ENCODE measurements around the gene TNIP3. TPM values are rescaled to one million over a fixed set of nuclear protein-coding genes. Genes with fewer than 3 reads are reported as not detected.

The TNIP3 gene
- total RNA-seq, 1 donor from 2014 or later: 0.14 TPM

DNA sequence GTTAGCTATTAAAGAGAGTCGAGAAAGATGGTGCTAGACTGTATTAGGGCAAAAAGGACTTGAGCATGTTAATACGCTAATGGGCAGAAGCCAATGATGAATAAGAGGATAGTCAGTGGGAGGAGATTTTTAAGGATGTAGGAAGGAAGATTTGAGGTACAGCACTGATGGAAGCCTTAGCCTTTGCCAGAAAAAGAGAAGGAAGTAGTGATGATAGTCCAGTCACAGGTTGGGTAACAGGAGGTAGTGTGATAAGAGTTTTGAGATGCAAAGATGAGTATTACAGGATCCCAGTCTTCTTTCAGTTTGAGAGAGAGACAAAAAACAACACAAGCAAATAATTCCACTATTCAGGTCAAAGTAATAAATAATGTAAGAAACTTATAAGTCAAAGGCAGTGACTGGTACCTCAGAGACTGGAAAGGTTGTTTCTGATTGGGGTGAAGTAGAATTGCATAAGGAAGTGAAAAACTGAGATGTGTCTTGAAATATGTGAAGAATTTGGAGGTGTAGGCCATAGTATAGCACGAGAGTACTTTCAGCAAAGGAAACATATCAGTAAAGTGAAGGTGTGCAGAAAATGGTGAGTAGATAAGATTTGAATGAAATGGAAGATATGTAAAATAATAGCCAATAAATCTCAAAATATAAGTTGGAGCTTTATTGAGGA is 69.7 kb downstream of the TNIP3 start:
- H3K4me3 Mint-ChIP-seq (ENCODE audit: unreplicated experiment): no peak overlapping the region
- H3K9me3 Mint-ChIP-seq (ENCODE audit: unreplicated experiment): no peaks in the 10 kb centered on the region
- TF ChIP-seq CTCF (IDR thresholded peaks at IDR 0.05; ENCODE audit: insufficient read depth, low read depth, low read length) (no peak), EZH2 (IDR thresholded peaks at IDR 0.05; ENCODE audit: insufficient read depth, low read length) (no peak)
- no peaks in the 10 kb centered on the region for H3K9me3 ChIP-seq (ENCODE audit: insufficient read depth, low read depth, low read length)
- H3K36me3 ChIP-seq (ENCODE audit: insufficient read depth, low read length): no peaks in the 10 kb centered on the region
- H3K27ac ChIP-seq (ENCODE audit: low read depth, low read length): no peak overlapping the region
- no peaks in the 10 kb centered on the region for H3K27me3 ChIP-seq (ENCODE audit: insufficient read depth, low read length)
- no peak overlapping the region for H3K9ac ChIP-seq (ENCODE audit: low read length)
- H3K4me3 ChIP-seq (ENCODE audit: insufficient read depth, low read depth, low read length): no peak overlapping the region
- no peak overlapping the region for H2AFZ ChIP-seq (ENCODE audit: low read depth, low read length)
- FAIRE-seq (no peak), DNase-seq (ENCODE audit: low read depth) (no peak)
- H3K27me3 Mint-ChIP-seq (ENCODE audit: low read depth, unreplicated experiment): no peaks in the 10 kb centered on the region
- H3K4me2 ChIP-seq (ENCODE audit: low read length): no peak overlapping the region
- no peaks in the 10 kb centered on the region for H3K4me1 Mint-ChIP-seq (ENCODE audit: low read depth, unreplicated experiment)
- H4K20me1 ChIP-seq (ENCODE audit: insufficient read depth, low read length): no peaks in the 10 kb centered on the region
- no peaks in the 10 kb centered on the region for H3K36me3 Mint-ChIP-seq (ENCODE audit: low read depth, unreplicated experiment)
- no peaks in the 10 kb centered on the region for H3K4me1 ChIP-seq (ENCODE audit: insufficient read depth, low read length)
- H3K27ac Mint-ChIP-seq (ENCODE audit: unreplicated experiment): no peak overlapping the region
- no peaks in the 10 kb centered on the region for H3K79me2 ChIP-seq (ENCODE audit: insufficient read depth, low read length)

- H3K79me2 ChIP-seq (ENCODE audit: insufficient read depth, low read length): no peaks in the 10 kb centered on the region
- no peak for TF ChIP-seq EZH2 (IDR thresholded peaks at IDR 0.05; ENCODE audit: insufficient read depth, low read length)
- no peak for TF ChIP-seq CTCF (IDR thresholded peaks at IDR 0.05; ENCODE audit: insufficient read depth, low read depth, low read length)
- no peak for FAIRE-seq
- Mint-ChIP-seq H3K27ac (ENCODE audit: unreplicated experiment) (no peak overlapping the region), H3K9me3 (ENCODE audit: unreplicated experiment) (no peaks in the 10 kb centered on the region), H3K4me3 (ENCODE audit: unreplicated experiment) (no peak overlapping the region), H3K4me1 (ENCODE audit: low read depth, unreplicated experiment) (no peaks in the 10 kb centered on the region), H3K27me3 (ENCODE audit: low read depth, unreplicated experiment) (no peaks in the 10 kb centered on the region), H3K36me3 (ENCODE audit: low read depth, unreplicated experiment) (no peaks in the 10 kb centered on the region)
- H3K27ac ChIP-seq (ENCODE audit: low read depth, low read length): no peak overlapping the region
- H3K4me3 ChIP-seq (ENCODE audit: insufficient read depth, low read depth, low read length): no peak overlapping the region
- H3K27me3 ChIP-seq (ENCODE audit: insufficient read depth, low read length): no peaks in the 10 kb centered on the region
- no peaks in the 10 kb centered on the region for H3K4me1 ChIP-seq (ENCODE audit: insufficient read depth, low read length)
- no peaks in the 10 kb centered on the region for H3K36me3 ChIP-seq (ENCODE audit: insufficient read depth, low read length)
- DNase-seq (ENCODE audit: low read depth): no peak
- no peak overlapping the region for H2AFZ ChIP-seq (ENCODE audit: low read depth, low read length)
- H3K4me2 ChIP-seq (ENCODE audit: low read length): no peak overlapping the region
- H4K20me1 ChIP-seq (ENCODE audit: insufficient read depth, low read length): no peaks in the 10 kb centered on the region
- H3K9me3 ChIP-seq (ENCODE audit: insufficient read depth, low read depth, low read length): no peaks in the 10 kb centered on the region
- no peak overlapping the region for H3K9ac ChIP-seq (ENCODE audit: low read length)
Measured at GRCh38 chr4:121093261-121093660, 70.9 kb downstream of the TNIP3 start.

GRCh38 chr4:121091941-121092340 is 72.2 kb downstream of the TNIP3 start:
- DNase-seq (ENCODE audit: low read depth) (no peak), FAIRE-seq (no peak)
- no peaks in the 10 kb centered on the region for H3K9me3 ChIP-seq (ENCODE audit: insufficient read depth, low read depth, low read length)
- no peaks in the 10 kb centered on the region for H3K36me3 ChIP-seq (ENCODE audit: insufficient read depth, low read length)
- H3K4me2 ChIP-seq (ENCODE audit: low read length): no peak overlapping the region
- Mint-ChIP-seq H3K9me3 (ENCODE audit: unreplicated experiment) (no peaks in the 10 kb centered on the region), H3K4me1 (ENCODE audit: low read depth, unreplicated experiment) (no peaks in the 10 kb centered on the region), H3K27ac (ENCODE audit: unreplicated experiment) (no peak overlapping the region), H3K36me3 (ENCODE audit: low read depth, unreplicated experiment) (no peaks in the 10 kb centered on the region), H3K4me3 (ENCODE audit: unreplicated experiment) (no peak overlapping the region), H3K27me3 (ENCODE audit: low read depth, unreplicated experiment) (no peaks in the 10 kb centered on the region)
- no peaks in the 10 kb centered on the region for H4K20me1 ChIP-seq (ENCODE audit: insufficient read depth, low read length)
- H3K4me3 ChIP-seq (ENCODE audit: insufficient read depth, low read depth, low read length): no peak overlapping the region
- TF ChIP-seq EZH2 (IDR thresholded peaks at IDR 0.05; ENCODE audit: insufficient read depth, low read length) (no peak), CTCF (IDR thresholded peaks at IDR 0.05; ENCODE audit: insufficient read depth, low read depth, low read length) (no peak)
- no peak overlapping the region for H3K27ac ChIP-seq (ENCODE audit: low read depth, low read length)
- no peaks in the 10 kb centered on the region for H3K4me1 ChIP-seq (ENCODE audit: insufficient read depth, low read length)
- H3K9ac ChIP-seq (ENCODE audit: low read length): no peak overlapping the region
- H2AFZ ChIP-seq (ENCODE audit: low read depth, low read length): no peak overlapping the region
- H3K27me3 ChIP-seq (ENCODE audit: insufficient read depth, low read length): no peaks in the 10 kb centered on the region
- H3K79me2 ChIP-seq (ENCODE audit: insufficient read depth, low read length): no peaks in the 10 kb centered on the region
